ENCODE measurements around the gene MNX1. TPM values are rescaled to one million over a fixed set of nuclear protein-coding genes. Genes with fewer than 3 reads are reported as not detected.

Gene MNX1
- total and polyA plus RNA-seq, 9 of the 15 experiments (the other 6 are each of a cell fraction or from before 2014, with no cell fraction given): 0.15 to 8.0 (median 1.4) TPM

GRCh38 chr7:157007470-157008066 is 2.9 kb downstream of the MNX1 start (continued):
- TF ChIP-seq NFYB (IDR thresholded peaks at IDR 0.05; ENCODE audit: extremely low read depth, insufficient read length): no peak
- no peak for TF ChIP-seq KLF13 (tag; IDR thresholded peaks at IDR 0.05; ENCODE audit: borderline replicate concordance, low read depth)
- peak; percentile 12; the same call in 1 of the 2 replicates for TF ChIP-seq RBFOX2 (IDR thresholded peaks at IDR 0.05; ENCODE audit: low read depth, low read length)
- peak; percentile 38; the same call in 1 of the 2 replicates for TF ChIP-seq CEBPG (CRISPR knock-in tag; IDR thresholded peaks at IDR 0.05)
- peak in 1 of 2 experiments; percentile 89; a peak in 2 of 4 replicates for TF ChIP-seq CEBPG (tag; conservative IDR thresholded peaks at IDR 0.05 in 1 of 2, IDR thresholded peaks at IDR 0.05 in 1 of 2)
- TF ChIP-seq USF2 (CRISPR knock-in tag; IDR thresholded peaks at IDR 0.05): no peak
- TF ChIP-seq RBM15 (IDR thresholded peaks at IDR 0.05; ENCODE audit: insufficient read depth, low read length): no peak
- TF ChIP-seq EHMT2 (IDR thresholded peaks at IDR 0.05): no peak
- TF ChIP-seq NCOA2 (IDR thresholded peaks at IDR 0.05; ENCODE audit: partially characterized antibody in 2 of 2): no peak
- TF ChIP-seq FOXA3 (CRISPR knock-in tag; conservative IDR thresholded peaks at IDR 0.05 in 1 of 2, IDR thresholded peaks at IDR 0.05 in 1 of 2): peak in 1 of 2 experiments; percentile 64; a peak in 1 of 4 replicates
- TF ChIP-seq MTA3 (IDR thresholded peaks at IDR 0.05; ENCODE audit: borderline replicate concordance): no peak
- no peak for TF ChIP-seq SAP30 (IDR thresholded peaks at IDR 0.05; ENCODE audit: borderline replicate concordance, insufficient read depth, low read depth, low read length, poor library complexity, severe bottlenecking)
- TF ChIP-seq TARDBP (IDR thresholded peaks at IDR 0.05): 0 out of 2 replicates have a peak, but pooled peaks have one; percentile 13
- TF ChIP-seq, protein P1, sequence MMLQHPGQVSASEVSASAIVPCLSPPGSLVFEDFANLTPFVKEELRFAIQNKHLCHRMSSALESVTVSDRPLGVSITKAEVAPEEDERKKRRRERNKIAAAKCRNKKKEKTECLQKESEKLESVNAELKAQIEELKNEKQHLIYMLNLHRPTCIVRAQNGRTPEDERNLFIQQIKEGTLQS (IDR thresholded peaks at IDR 0.05): peak; percentile 32; the same call in 1 of the 2 replicates
- TF ChIP-seq, protein P1 (CRISPR knock-in tag; conservative IDR thresholded peaks at IDR 0.05): no peak
- no peak for TF ChIP-seq CREM (IDR thresholded peaks at IDR 0.05; ENCODE audit: low read depth)
- TF ChIP-seq EP300 (IDR thresholded peaks at IDR 0.05; ENCODE audit: low read length): peak; percentile 31; the same call in 1 of the 2 replicates
- no peak for TF ChIP-seq MCM3 (IDR thresholded peaks at IDR 0.05)
- no peak for TF ChIP-seq SMAD3 (CRISPR knock-in tag; conservative IDR thresholded peaks at IDR 0.05)
- TF ChIP-seq ETV1 (tag; conservative IDR thresholded peaks at IDR 0.05; ENCODE audit: low read depth): peak; percentile 42
- peak in 1 of 2 experiments; percentile 52; a peak in 1 of 4 replicates for TF ChIP-seq TRIM24 (IDR thresholded peaks at IDR 0.05)
- TF ChIP-seq L3MBTL2 (IDR thresholded peaks at IDR 0.05): peak; percentile 29
- TF ChIP-seq, protein P2, sequence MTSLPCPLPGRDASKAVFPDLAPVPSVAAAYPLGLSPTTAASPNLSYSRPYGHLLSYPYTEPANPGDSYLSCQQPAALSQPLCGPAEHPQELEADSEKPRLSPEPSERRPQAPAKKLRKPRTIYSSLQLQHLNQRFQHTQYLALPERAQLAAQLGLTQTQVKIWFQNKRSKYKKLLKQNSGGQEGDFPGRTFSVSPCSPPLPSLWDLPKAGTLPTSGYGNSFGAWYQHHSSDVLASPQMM (CRISPR knock-in tag; IDR thresholded peaks at IDR 0.05): no peak
- no peak for TF ChIP-seq ERF (CRISPR knock-in tag; IDR thresholded peaks at IDR 0.05)
